T-helper 1 cell (primary cell): ENCODE data around the gene CELA2A.

Source experiments
- DNase-seq, 5 donors: peaks; one replicate each; pipeline ENCODE4 v3.0.0-alpha.2; 2012 to 2020
- total RNA-seq, 4 donors: gene quantifications; one replicate each; lab custom pipeline; 2026; lab: John Stamatoyannopoulos, UW

The CELA2A gene
- total RNA-seq: 0 to 0.36 (median 0.15) reads per million in 4 donors

DNA sequence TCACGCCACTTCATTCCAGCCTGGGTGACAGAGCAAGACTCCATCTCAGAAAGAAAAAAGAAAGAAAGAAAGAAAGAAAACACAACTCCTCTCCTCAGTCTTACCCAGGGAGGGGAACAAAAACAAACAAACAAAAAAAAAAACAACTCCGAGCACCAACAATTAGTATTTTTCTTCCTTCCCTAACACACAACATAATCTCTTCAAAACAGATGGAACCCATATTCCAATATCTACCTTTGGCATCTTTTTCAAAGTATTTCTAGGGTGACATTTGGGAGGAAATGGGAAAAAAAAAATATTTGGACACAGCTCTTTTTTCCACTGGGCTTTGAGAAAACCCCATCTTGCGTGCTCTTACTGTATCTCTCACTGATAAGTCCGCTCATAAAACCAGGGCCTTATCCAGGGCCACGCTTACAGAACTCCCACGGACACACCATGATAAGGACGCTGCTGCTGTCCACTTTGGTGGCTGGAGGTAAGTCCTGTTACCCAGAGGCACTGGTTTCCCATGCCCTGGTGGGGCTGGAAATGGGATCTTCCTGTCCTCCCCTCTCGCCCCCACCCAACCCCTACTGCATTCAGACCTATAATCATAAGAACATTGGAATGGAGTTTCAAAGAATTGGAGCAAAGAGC, at the start of gene CELA2A:
CELA2A (plus strand) TSS at position 420 of the 642 bp plus-strand sequence; CDS start at position 442, 22 bp downstream.
- DNase-seq: no peak

GRCh38 chr1:15407580-15407979, 49.0 kb upstream of the CELA2A start:
- no peak for DNase-seq

GRCh38 chr1:15408890-15409387, 47.6 kb upstream of the CELA2A start:
- no peak for DNase-seq

- peak; percentile 79 to 90 (median 85) for DNase-seq
These were observed 46.9 kb upstream of the CELA2A start, which contains the start of gene EFHD2 for GRCh38 chr1:15409388-15410222. Gene EFHD2, plus strand, starts transcription at chr1:15409888. Its CDS starts 84 bp downstream, at chr1:15409972.

DNA sequence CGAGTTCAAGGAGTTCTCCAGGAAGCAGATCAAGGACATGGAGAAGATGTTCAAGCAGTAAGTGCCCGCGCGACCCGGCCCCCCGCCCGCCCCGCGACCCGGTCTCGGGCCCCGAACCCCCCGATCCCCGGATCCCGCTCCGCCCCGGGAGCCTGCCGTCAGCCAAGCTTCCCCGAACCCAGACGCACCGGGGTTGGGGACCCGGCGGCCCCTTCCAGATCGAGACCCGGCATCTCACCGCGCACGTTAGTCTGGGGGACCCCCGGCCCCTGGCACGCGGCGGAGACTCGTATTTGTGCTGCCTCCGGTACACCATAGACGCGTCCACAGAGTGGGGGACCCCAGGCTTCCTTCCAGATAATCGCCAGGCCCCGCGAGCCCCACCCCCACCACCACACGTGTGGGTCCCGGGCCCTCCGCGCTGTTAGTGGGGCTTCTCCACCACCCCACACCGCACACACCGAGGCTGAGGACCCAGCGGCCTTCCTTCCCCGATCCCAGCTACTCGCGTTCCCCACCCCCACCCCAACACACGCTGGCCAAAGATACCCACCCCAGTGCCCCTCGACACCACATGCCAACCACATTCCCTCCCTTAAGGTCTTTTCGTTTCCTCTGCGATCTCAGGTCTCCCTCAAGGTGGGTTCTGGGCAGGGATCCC, 46.2 kb upstream of the CELA2A start:
- no peak for DNase-seq

- DNase-seq: no peak
These were observed 45.7 kb upstream of the CELA2A start for GRCh38 chr1:15410884-15411245.

GRCh38 chr1:15411593-15412137, 44.9 kb upstream of the CELA2A start:
- DNase-seq: peak in 1 of 5 donors; percentile 63

DNA sequence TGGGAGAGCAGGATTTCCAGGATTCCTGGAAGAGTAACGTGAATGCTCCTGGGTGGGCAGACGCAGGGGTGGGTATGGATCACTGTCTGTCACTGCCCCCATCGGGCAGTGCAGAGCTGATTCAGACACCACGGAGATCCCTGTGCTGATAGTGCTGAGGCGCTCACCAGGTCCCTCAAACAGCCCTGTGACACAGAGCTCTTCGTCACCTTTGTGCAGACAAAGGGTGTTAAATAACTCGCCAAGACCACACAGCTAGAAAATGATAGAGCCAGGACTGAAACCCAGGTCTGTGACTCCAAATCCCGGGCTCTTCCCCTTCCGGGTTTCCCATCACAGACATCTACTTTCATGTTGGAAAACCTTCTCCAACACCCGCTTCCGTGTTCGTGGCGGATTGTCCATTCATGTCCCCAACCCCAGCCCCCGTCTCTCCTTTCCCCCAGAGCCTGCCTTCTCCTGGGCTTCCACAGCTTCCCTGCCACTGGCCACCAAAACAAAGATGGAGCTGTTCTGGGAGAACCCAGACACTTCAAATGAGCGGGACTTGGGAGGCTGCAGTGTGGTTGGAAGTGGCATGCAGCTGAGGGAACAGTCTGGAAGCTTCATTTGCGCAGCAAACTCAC, 44.2 kb upstream of the CELA2A start:
- DNase-seq: peak in 1 of 5 donors; percentile 49

GRCh38 chr1:15412843-15413242, 43.7 kb upstream of the CELA2A start:
- no peak for DNase-seq

DNA sequence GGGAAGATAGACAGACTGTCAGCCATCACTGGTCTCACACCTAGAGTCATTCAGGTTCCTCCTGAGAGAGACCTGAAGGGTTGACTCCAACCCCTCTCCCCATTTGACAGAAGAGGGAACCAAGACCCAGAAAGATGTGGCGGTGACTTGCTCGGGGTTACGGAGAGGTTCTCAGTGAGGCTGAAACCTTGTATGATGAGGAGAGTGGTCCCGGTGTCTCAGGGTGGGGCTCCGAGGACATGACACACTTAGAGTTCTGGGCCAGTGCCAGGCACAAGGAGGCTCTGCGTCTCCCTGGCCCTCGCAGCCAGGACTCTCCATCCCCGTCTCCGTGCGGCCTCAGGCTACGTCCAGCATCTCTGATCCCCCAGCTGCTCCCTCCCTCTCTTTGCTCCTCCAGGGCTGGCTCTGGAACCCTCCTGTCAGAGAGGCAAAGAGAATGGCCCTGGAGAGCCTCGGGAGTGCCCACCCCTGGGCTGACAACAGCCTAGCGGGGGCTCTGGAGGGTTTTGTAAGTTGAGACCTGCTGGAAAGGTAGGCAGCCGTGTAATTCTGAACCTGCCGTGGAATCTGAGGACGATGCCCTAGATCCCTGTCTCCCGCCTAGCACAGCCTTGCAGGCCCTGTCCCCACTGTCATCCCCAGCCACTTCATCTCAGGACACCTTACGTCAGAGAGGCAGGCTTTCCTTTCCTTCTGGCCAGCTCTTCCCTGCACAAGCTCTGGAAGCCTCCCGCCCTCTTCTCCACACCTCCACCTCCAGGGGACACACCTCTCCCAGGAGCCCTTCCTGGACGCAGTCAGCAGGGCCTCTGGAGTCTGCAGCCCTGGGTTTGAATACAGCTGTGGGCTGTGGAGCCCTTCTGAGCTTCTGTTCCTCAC, 42.7 kb upstream of the CELA2A start:
- DNase-seq: no peak

DNA sequence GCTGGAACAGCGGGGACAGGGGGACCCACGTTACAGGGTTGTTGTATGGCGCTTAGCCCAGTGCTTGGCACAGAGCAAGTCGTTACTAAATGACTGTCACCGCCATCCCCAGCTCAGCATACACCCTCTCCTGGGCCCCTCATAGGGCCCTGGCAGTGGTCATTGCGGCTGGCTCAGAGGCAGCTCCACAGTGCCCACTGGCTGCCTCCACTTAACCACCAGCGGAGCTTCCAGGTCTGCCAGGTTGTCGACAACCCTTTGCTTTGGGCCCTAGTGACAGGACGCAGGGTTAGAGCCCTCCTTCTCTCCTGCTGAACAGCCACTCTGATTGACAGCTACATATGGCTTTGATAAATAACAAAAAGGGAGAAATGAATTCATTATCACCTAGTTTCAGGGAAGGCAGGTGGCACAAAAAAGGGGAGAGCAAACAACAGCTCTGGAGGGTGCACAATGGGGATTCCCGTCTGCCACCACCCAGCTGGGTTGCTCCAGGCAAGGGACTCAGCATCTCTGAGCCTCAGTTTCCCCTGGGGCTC, 42.0 kb upstream of the CELA2A start:
- no peak for DNase-seq

DNA sequence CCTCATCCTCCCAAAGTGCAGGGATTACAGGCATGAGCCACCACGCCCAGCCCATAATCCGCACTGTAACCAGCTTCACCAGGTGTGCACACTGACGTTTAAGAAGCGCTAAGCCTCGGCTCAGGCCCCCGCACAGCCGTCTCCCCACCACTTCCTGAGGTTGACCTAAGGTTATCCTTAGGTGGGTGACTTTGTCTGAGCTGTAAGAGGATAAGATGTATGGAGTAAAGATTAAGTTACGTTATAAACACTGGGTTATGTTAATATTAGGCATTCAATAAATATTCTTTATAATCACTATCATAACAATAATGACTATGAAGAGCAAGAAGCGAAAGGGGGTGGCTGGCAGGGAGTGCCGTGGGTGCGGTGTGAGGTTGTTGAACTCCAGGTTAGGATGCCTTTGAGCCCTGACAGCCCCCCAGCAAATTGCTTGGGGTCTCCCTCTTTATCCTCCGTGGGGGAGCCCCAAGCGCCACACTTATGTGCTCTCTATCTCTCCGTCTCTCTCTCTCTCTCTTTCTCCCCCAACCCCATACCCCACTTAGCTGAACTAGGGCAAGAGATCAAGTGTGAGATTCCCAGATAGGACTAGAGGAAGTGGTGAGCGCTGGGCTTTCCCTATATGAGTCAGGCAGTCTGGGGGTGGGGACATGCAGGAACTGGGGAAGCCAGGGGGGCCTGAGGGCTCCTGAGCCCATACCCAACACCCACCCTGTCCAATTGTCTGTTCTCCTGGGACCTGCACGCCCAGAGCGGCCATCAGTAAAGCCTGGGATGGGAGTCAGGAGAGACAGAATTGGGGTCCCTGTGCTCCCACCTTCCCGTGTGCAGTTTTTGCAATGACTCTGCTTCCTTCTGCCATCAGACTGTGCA, 39.2 kb upstream of the CELA2A start:
- peak; percentile 52 to 66 (median 59) for DNase-seq

DNA sequence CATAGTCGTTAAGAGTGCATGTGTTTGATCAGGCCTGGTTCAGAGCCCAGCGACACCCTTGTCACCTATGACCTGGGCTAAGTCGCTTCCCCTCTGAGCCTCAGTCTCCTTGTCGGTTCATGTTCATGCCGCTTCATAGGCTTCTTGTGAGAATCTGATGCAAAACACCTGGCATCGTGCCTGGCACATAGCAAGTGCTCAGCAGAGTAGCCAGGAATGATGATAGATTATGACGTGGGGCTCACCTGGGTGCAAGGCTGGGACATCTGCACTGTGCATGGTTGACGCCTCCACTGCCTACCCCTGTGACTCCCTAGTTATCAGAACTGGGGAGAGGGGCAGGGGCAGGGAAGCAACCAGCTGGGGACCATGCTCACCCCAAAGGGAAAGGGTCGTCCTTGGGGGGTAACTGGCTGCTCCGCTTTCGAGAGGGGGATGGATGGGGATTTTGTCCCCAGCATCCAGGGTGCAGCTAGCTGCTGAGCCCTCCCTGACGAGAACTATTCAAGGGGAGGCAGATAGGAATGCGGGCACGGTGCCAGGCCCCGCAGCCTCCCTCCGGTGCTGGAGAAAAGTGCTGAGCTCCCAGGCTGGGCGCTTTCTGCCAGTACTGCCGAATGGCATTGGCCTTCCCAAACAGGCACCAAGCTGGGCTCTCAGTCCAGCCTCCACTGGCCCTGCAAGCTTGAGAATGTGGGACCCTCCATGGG, 37.6 kb upstream of the CELA2A start:
- DNase-seq: no peak

DNA sequence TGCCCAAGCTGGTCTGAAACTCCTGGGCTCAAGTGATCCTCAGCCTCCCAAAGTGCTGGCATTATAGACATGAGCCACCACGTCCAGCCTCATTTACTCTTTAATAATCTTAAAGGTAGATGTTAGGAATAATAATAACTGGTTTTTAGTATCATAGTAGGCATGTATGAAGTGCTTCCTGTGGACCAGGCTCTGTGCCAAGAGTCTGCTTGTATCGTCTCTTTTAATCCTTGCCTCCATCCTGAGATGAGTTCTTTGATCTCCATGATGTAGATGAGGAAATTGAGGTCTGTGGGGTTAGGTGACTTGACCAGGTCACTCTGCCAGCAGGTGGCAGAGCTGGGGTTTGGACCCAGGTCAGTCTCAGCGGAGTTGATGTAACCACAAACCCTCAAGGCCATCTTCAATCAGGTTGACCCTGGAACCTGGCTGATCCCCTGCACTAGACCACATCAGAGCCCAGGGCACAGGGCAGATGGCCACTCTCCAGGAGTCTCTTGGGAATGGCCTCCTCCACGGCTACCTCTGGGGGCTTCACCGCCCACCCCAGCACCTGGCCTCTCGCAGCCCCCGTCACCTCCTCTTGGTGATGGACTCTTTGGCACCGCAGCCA, 35.6 kb upstream of the CELA2A start:
- DNase-seq: no peak

DNA sequence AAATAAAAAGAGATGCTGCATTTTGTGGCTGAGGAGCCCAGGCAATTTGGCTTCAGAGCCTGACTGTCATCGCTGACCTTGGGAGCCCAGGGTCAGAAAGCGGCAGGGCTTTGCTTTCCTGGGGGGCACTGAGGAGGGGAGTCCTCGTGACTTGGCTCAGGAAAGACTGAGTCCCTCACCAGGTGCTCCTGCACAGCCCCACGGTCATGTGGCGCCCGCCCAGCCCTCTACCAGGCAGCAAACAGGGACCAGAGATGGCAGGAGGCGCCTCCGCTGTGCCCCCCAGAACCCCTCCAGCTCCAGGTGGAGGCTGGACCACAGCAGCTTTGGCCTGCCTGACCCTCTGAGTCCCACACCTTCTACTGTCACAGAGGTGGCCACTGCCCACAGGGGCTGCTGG, 33.7 kb upstream of the CELA2A start:
- DNase-seq: no peak

DNA sequence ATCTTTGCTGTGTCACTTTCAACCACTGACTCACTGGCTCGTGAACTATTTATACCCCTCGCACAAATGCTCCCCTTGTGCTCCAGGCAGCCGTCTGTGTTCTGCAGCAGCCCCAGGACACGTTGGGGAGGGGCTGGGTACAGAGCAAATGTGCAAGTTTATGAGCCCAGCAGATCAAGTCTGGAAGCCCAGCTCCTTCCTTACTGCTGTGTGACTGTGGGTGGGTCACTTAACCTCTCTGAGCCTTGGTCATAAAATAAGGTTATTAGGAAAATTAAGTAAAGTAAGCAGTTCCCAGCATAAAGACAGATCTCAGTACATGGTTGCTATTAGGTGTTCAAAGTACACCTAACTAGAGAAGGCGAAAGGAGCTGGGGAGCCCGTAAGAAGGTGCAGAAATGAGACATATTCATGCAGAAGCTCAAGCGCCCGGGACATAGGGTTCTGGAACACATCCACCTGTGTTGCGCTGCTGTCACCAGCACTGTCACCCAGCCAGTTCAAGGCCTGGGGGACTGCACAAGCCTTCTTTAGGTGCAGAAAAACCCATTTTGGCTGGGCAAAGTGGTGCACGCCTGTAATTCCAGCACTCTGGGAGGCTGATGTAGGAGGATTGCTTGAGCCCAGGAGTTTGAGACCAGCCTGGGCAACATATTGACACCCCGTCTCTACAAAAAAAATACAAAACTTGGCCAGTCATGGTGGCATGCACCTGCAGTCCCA, 33.0 kb upstream of the CELA2A start:
- DNase-seq: no peak

- DNase-seq: no peak
These were observed 32.3 kb upstream of the CELA2A start for GRCh38 chr1:15424146-15424667.

GRCh38 chr1:15424981-15425380, 31.6 kb upstream of the CELA2A start:
- DNase-seq: no peak
